Activated CD4-positive, alpha-beta T cell treated with anti-CD3 and anti-CD28 coated beads for 36 hours (primary cell): ENCODE results near the gene NEGR1. TPM values are rescaled to one million over a fixed set of nuclear protein-coding genes. Genes with fewer than 3 reads are reported as not detected.

ENCODE experiments used
- ATAC-seq: fragments of 200-7000 bp; cut with Tn5 transposase; one replicate; pipeline ENCODE4 v1.10.0; 2021; ENCODE audit warnings: mild to moderate bottlenecking, moderate library complexity
- CTCF ChIA-PET: fragments of 350-600 bp; sonication (Branson Sonifier 250); formaldehyde crosslinking; loops from one replicate; lab custom pipeline; 2021; ENCODE audit warnings: antibody characterized with exemption; lab: Charles Lee
- POLR2A ChIA-PET: fragments of 350-600 bp; sonication (Branson Sonifier 250); formaldehyde crosslinking; loops from one replicate; lab custom pipeline; 2021; ENCODE audit warnings: antibody characterized with exemption, inconsistent platforms; lab: Charles Lee
- DNase-seq: peaks from one replicate; pipeline ENCODE4 v3.0.0-alpha.2; 2020
- H3K27ac Mint-ChIP-seq: one replicate; pipeline ENCODE4 v1.8.0; 2021; ENCODE audit warnings: mixed read lengths
- H3K27me3 Mint-ChIP-seq: one replicate; pipeline ENCODE4 v1.8.0; 2021; ENCODE audit warnings: mixed read lengths
- H3K36me3 Mint-ChIP-seq: one replicate; pipeline ENCODE4 v1.8.0; 2021; ENCODE audit warnings: low read depth, mixed read lengths
- H3K4me1 Mint-ChIP-seq: one replicate; pipeline ENCODE4 v1.8.0; 2021; ENCODE audit warnings: mixed read lengths
- H3K4me3 Mint-ChIP-seq: one replicate; pipeline ENCODE4 v1.8.0; 2021; ENCODE audit warnings: mild to moderate bottlenecking, moderate library complexity, mixed read lengths
- H3K9me3 Mint-ChIP-seq: one replicate; pipeline ENCODE4 v1.8.0; 2021; ENCODE audit warnings: low read depth, mixed read lengths
- intact Hi-C, 2 experiments: fragments of 100-400 bp; cut with DNase I in 1 of 2; cut with micrococcal nuclease in 1 of 2; formaldehyde crosslinking; loops; one replicate each; pipeline versions ENCODE4 v1.14.2 to v1.15.1; 2022 to 2024; cut with DNase I, micrococcal nuclease
- total RNA-seq, 2 experiments: library from RNA; stranded (reverse); gene quantifications; one replicate each; pipeline ENCODE4 v1.2.3, GENCODE V29; 2021

Gene NEGR1
- total RNA-seq, 2 experiments from 2014 or later, result not detected

GRCh38 chr1:71428029-71428428, 854.3 kb downstream of the NEGR1 start:
- Mint-ChIP-seq H3K36me3 (no peaks in the 10 kb centered on the region), H3K27me3 (no peaks in the 10 kb centered on the region), H3K4me1 (no peaks in the 10 kb centered on the region), H3K4me3 (no peak overlapping the region), H3K9me3 (no peaks in the 10 kb centered on the region), H3K27ac (no peak overlapping the region)
- ATAC-seq (no peak), DNase-seq (no peak)
- intact Hi-C loops, result no loop called here
- POLR2A ChIA-PET, result no interaction called here
- CTCF ChIA-PET, result interaction anchor here (0.6 kb wide), 1 partner anchor 34 kb away, joined by 3 read pairs; no protein-coding TSS in a partner anchor

- DNase-seq (no peak), ATAC-seq (no peak)
- no peaks in the 10 kb centered on the region for H3K4me1 Mint-ChIP-seq
- CTCF ChIA-PET, result no interaction called here
- H3K4me3 Mint-ChIP-seq, result no peak overlapping the region
- intact Hi-C loops, result no loop called here
- POLR2A ChIA-PET, result no interaction called here
- H3K27me3 Mint-ChIP-seq, result no peaks in the 10 kb centered on the region
- H3K36me3 Mint-ChIP-seq, result no peaks in the 10 kb centered on the region
- no peaks in the 10 kb centered on the region for H3K9me3 Mint-ChIP-seq
- no peak overlapping the region for H3K27ac Mint-ChIP-seq
Observed at GRCh38 chr1:71427066-71427465, 855.3 kb downstream of the NEGR1 start.

- Mint-ChIP-seq H3K27me3 (no peaks in the 10 kb centered on the region), H3K4me1 (no peaks in the 10 kb centered on the region), H3K36me3 (no peaks in the 10 kb centered on the region), H3K9me3 (no peaks in the 10 kb centered on the region), H3K4me3 (no peak overlapping the region), H3K27ac (no peak overlapping the region)
- DNase-seq (no peak), ATAC-seq (no peak)
- CTCF ChIA-PET, result no interaction called here
- intact Hi-C loops, result no loop called here
- POLR2A ChIA-PET, result no interaction called here
Observed at GRCh38 chr1:71424536-71424935, 857.8 kb downstream of the NEGR1 start.

- CTCF ChIA-PET, result no interaction called here
- POLR2A ChIA-PET, result no interaction called here
- Mint-ChIP-seq H3K27me3 (no peaks in the 10 kb centered on the region), H3K27ac (no peak overlapping the region), H3K36me3 (no peaks in the 10 kb centered on the region), H3K9me3 (peaks cover 2% of the 10 kb centered on the region), H3K4me1 (no peaks in the 10 kb centered on the region), H3K4me3 (no peak overlapping the region)
- no peak for ATAC-seq
- intact Hi-C loops, result no loop called here
- DNase-seq, result no peak
Observed at GRCh38 chr1:71422221-71422620, 860.1 kb downstream of the NEGR1 start.

- no peaks in the 10 kb centered on the region for H3K4me1 Mint-ChIP-seq
- peaks cover 2% of the 10 kb centered on the region for H3K9me3 Mint-ChIP-seq
- CTCF ChIA-PET, result interaction anchor here (0.8 kb wide), 1 partner anchor 10 kb away, joined by 3 read pairs; no protein-coding TSS in a partner anchor
- H3K27me3 Mint-ChIP-seq, result no peaks in the 10 kb centered on the region
- DNase-seq (no peak), ATAC-seq (no peak)
- no peak overlapping the region for H3K4me3 Mint-ChIP-seq
- intact Hi-C loops, result no loop called here
- POLR2A ChIA-PET, result no interaction called here
- no peaks in the 10 kb centered on the region for H3K36me3 Mint-ChIP-seq
- H3K27ac Mint-ChIP-seq, result no peak overlapping the region
Observed at GRCh38 chr1:71417421-71417820, 864.9 kb downstream of the NEGR1 start.

- ATAC-seq (no peak), DNase-seq (no peak)
- no peaks in the 10 kb centered on the region for H3K27me3 Mint-ChIP-seq
- no peak overlapping the region for H3K27ac Mint-ChIP-seq
- ChIA-PET POLR2A (no interaction called here), CTCF (no interaction called here)
- H3K36me3 Mint-ChIP-seq, result no peaks in the 10 kb centered on the region
- intact Hi-C loops, result no loop called here
- H3K9me3 Mint-ChIP-seq, result peaks cover 2% of the 10 kb centered on the region
- no peaks in the 10 kb centered on the region for H3K4me1 Mint-ChIP-seq
- no peak overlapping the region for H3K4me3 Mint-ChIP-seq
Observed at GRCh38 chr1:71414179-71414578, 868.2 kb downstream of the NEGR1 start.

GRCh38 chr1:71413441-71414175, 868.7 kb downstream of the NEGR1 start:
- intact Hi-C loops, result no loop called here
- ChIA-PET POLR2A (no interaction called here), CTCF (no interaction called here)
- ATAC-seq, result no peak
- H3K4me1 Mint-ChIP-seq, result no peaks in the 10 kb centered on the region
- no peaks in the 10 kb centered on the region for H3K27me3 Mint-ChIP-seq
- no peak overlapping the region for H3K27ac Mint-ChIP-seq
- no peak for DNase-seq
- no peaks in the 10 kb centered on the region for H3K36me3 Mint-ChIP-seq
- H3K4me3 Mint-ChIP-seq, result no peak overlapping the region
- peaks cover 2% of the 10 kb centered on the region for H3K9me3 Mint-ChIP-seq

- CTCF ChIA-PET, result no interaction called here
- no peaks in the 10 kb centered on the region for H3K36me3 Mint-ChIP-seq
- POLR2A ChIA-PET, result interaction anchor here (0.7 kb wide), 1 partner anchor 625 kb away, joined by 12 read pairs; no protein-coding TSS in a partner anchor
- no peaks in the 10 kb centered on the region for H3K9me3 Mint-ChIP-seq
- H3K4me1 Mint-ChIP-seq, result no peaks in the 10 kb centered on the region
- ATAC-seq, result no peak
- H3K27ac Mint-ChIP-seq, result no peak overlapping the region
- H3K27me3 Mint-ChIP-seq, result no peaks in the 10 kb centered on the region
- DNase-seq, result no peak
- no peak overlapping the region for H3K4me3 Mint-ChIP-seq
- intact Hi-C loops, result no loop called here
Observed at GRCh38 chr1:71400050-71400449, 882.3 kb downstream of the NEGR1 start.

GRCh38 chr1:71399594-71399993, 882.7 kb downstream of the NEGR1 start:
- ChIA-PET CTCF (no interaction called here), POLR2A (no interaction called here)
- no peak for ATAC-seq
- no peak overlapping the region for H3K4me3 Mint-ChIP-seq
- DNase-seq, result no peak
- no peaks in the 10 kb centered on the region for H3K4me1 Mint-ChIP-seq
- no peaks in the 10 kb centered on the region for H3K36me3 Mint-ChIP-seq
- no peaks in the 10 kb centered on the region for H3K27me3 Mint-ChIP-seq
- peaks cover 3% of the 10 kb centered on the region for H3K9me3 Mint-ChIP-seq
- intact Hi-C loops, result no loop called here
- no peak overlapping the region for H3K27ac Mint-ChIP-seq

GRCh38 chr1:71393301-71393700, 889.0 kb downstream of the NEGR1 start:
- no peak for ATAC-seq
- no peak overlapping the region for H3K4me3 Mint-ChIP-seq
- CTCF ChIA-PET, result interaction anchor here (0.6 kb wide), 1 partner anchor 35 kb away, joined by 3 read pairs; no protein-coding TSS in a partner anchor

GRCh38 chr1:71390518-71390917, 891.8 kb downstream of the NEGR1 start:
- Mint-ChIP-seq H3K36me3 (no peaks in the 10 kb centered on the region), H3K4me1 (no peaks in the 10 kb centered on the region), H3K27me3 (no peaks in the 10 kb centered on the region), H3K9me3 (peaks cover 24% of the 10 kb centered on the region), H3K4me3 (no peak overlapping the region), H3K27ac (no peak overlapping the region)
- POLR2A ChIA-PET, result no interaction called here
- DNase-seq (no peak), ATAC-seq (no peak)
- CTCF ChIA-PET, result no interaction called here
- intact Hi-C loops, result no loop called here

More at GRCh38 chr1:71393301-71393700, 889.0 kb downstream of the NEGR1 start:
- POLR2A ChIA-PET, result no interaction called here
- Mint-ChIP-seq H3K36me3 (no peaks in the 10 kb centered on the region), H3K9me3 (peaks cover 14% of the 10 kb centered on the region), H3K27ac (no peak overlapping the region), H3K4me1 (no peaks in the 10 kb centered on the region), H3K27me3 (no peaks in the 10 kb centered on the region)
- DNase-seq, result no peak
- intact Hi-C loops, result no loop called here

GRCh38 chr1:71377886-71378285, 904.5 kb downstream of the NEGR1 start:
- ATAC-seq (no peak), DNase-seq (no peak)
- Mint-ChIP-seq H3K27ac (no peak overlapping the region), H3K9me3 (peaks cover 8% of the 10 kb centered on the region), H3K4me3 (no peak overlapping the region), H3K4me1 (no peaks in the 10 kb centered on the region), H3K36me3 (no peaks in the 10 kb centered on the region), H3K27me3 (no peaks in the 10 kb centered on the region)
- ChIA-PET CTCF (no interaction called here), POLR2A (no interaction called here)
- intact Hi-C loops, result no loop called here
